ENCODE data around the gene TTC27.

Gene TTC27

DNA sequence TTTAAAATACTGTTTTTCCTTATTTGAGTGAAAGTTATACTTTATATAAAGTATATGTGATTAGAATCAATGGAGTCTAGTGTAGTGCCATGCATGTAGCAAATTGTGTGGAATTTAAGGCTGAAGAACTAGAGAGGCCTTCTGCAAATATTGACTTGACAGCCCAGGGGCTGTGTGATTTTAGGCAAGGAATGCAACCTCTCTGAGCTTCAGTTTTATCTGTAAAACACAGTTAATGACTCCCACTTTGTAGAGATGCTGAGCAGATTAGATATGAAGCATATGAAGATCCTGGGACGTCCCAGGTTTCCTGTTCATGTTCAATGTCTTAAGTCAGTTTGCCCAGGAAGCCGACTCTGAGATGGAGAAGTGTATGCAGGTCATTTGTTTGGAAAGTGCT is 235.5 kb downstream of the TTC27 start:
- Histone ChIP-seq H3K27me3 (ENCODE audit: low read depth, low read length) (no peaks in the 10 kb centered on the region; the same call in 1 of the 2 replicates), H3K9me3 (ENCODE audit: insufficient read depth, low read length) (no peaks in the 10 kb centered on the region), H3K27ac (ENCODE audit: low read length) (no peak overlapping the region), H3K79me2 (ENCODE audit: low read length) (no peaks in the 10 kb centered on the region), H4K20me1 (ENCODE audit: insufficient read depth, low read length) (no peaks in the 10 kb centered on the region), H3K4me1 (ENCODE audit: low read length) (peaks cover 4% of the 10 kb centered on the region; the same call in 1 of the 2 replicates), H2AFZ (ENCODE audit: low read depth, low read length) (no peak overlapping the region), H3K9ac (ENCODE audit: low read length) (no peak overlapping the region), H3K36me3 (replicated peaks; ENCODE audit: low read depth, low read length) (no peaks in the 10 kb centered on the region), H3K4me2 (ENCODE audit: low read length) (no peak overlapping the region), H3K4me3 (ENCODE audit: low read length) (no peak overlapping the region)
- TF ChIP-seq EZH2phosphoT487 (IDR thresholded peaks at IDR 0.05; ENCODE audit: low read depth) (no peak), CTCF (IDR thresholded peaks at IDR 0.05; ENCODE audit: low read depth, low read length) (no peak)

- Histone ChIP-seq H3K36me3 (replicated peaks; ENCODE audit: low read depth, low read length) (no peaks in the 10 kb centered on the region), H2AFZ (ENCODE audit: low read depth, low read length) (no peak overlapping the region), H3K4me3 (ENCODE audit: low read length) (no peak overlapping the region), H3K9ac (ENCODE audit: low read length) (no peak overlapping the region), H3K4me1 (ENCODE audit: low read length) (peaks cover 4% of the 10 kb centered on the region; the same call in 1 of the 2 replicates), H3K27me3 (ENCODE audit: low read depth, low read length) (no peaks in the 10 kb centered on the region; the same call in 1 of the 2 replicates), H3K9me3 (ENCODE audit: insufficient read depth, low read length) (no peaks in the 10 kb centered on the region), H3K27ac (ENCODE audit: low read length) (no peak overlapping the region), H3K4me2 (ENCODE audit: low read length) (no peak overlapping the region), H3K79me2 (ENCODE audit: low read length) (no peaks in the 10 kb centered on the region), H4K20me1 (ENCODE audit: insufficient read depth, low read length) (no peaks in the 10 kb centered on the region)
- TF ChIP-seq CTCF (IDR thresholded peaks at IDR 0.05; ENCODE audit: low read depth, low read length) (no peak), EZH2phosphoT487 (IDR thresholded peaks at IDR 0.05; ENCODE audit: low read depth) (no peak)
Measured at GRCh38 chr2:32863803-32864202, 236.0 kb downstream of the TTC27 start.

DNA sequence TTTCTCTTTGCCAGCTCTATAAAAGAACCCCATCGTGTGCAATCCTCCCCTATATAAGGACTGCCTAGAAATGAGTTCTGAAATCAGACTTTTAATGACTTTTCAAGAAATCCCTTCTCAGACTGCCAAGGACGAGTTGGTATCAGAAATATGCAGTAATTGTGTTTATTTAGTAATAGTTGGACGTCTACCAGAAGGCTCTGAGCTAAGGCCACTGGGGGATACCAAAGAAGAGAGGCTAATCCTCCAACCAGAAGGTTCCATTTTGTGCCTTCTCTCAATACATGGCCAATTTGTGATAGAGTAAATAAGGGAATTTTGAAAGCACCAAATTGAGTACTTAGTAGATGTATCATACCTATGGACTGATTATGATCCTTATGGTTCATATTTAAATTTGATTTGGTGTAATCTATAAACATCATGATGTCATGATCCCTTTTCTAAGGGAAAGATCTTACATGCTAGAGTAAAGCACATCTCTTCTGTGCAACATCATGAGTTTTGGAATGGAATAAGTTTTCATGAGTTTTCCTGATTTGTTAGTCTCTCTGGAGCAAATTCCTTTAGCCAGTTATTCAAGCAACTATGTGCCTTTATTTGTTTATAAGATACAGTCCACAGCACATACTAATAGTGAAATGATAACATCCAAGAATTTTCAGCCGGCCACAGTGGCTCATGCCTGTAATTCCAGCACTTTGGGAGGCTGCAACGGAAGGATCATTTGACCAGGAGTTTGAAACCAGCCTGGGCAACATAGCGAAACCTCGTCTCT is 236.7 kb downstream of the TTC27 start:
- Histone ChIP-seq H4K20me1 (ENCODE audit: insufficient read depth, low read length) (no peaks in the 10 kb centered on the region), H3K4me3 (ENCODE audit: low read length) (no peak overlapping the region), H3K4me2 (ENCODE audit: low read length) (no peak overlapping the region)

More for the DNA sequence above, 236.7 kb downstream of the TTC27 start:
- no peak overlapping the region for H3K27ac ChIP-seq (ENCODE audit: low read length)
- H3K4me1 ChIP-seq (ENCODE audit: low read length) = peaks cover 4% of the 10 kb centered on the region; the same call in 1 of the 2 replicates
- no peak overlapping the region for H2AFZ ChIP-seq (ENCODE audit: low read depth, low read length)
- H3K9me3 ChIP-seq (ENCODE audit: insufficient read depth, low read length) = no peaks in the 10 kb centered on the region
- no peak overlapping the region for H3K9ac ChIP-seq (ENCODE audit: low read length)
- no peaks in the 10 kb centered on the region for H3K79me2 ChIP-seq (ENCODE audit: low read length)
- no peaks in the 10 kb centered on the region for H3K36me3 ChIP-seq (replicated peaks; ENCODE audit: low read depth, low read length)
- TF ChIP-seq CTCF (IDR thresholded peaks at IDR 0.05; ENCODE audit: low read depth, low read length) = no peak
- TF ChIP-seq EZH2phosphoT487 (IDR thresholded peaks at IDR 0.05; ENCODE audit: low read depth) = no peak
- H3K27me3 ChIP-seq (ENCODE audit: low read depth, low read length) = no peaks in the 10 kb centered on the region; the same call in 1 of the 2 replicates
